HL-60 (cell line): ENCODE data around the gene DOHH.

Source experiments
- CTCF ChIP-seq: IDR thresholded peaks from one replicate; pipeline ENCODE4 v1.5.1; 2011; ENCODE audit warnings: low read length, control low read depth, inconsistent platforms; ENCODE audit not compliant: insufficient read depth
- GABPA ChIP-seq: IDR thresholded peaks from 2 replicates; pipeline ENCODE4 v1.6.1; 2012; ENCODE audit warnings: low read depth
- POLR2AphosphoS5 ChIP-seq: IDR thresholded peaks from 2 replicates; pipeline ENCODE4 v1.6.1; 2012; ENCODE audit warnings: low read depth
- REST ChIP-seq: IDR thresholded peaks from 2 replicates; pipeline ENCODE4 v1.6.1; 2012; ENCODE audit warnings: low read depth; ENCODE audit not compliant: insufficient replicate concordance
- SPI1 ChIP-seq: IDR thresholded peaks from 2 replicates; pipeline ENCODE4 v1.6.1; 2012; ENCODE audit warnings: low read depth, mild to moderate bottlenecking, borderline replicate concordance

- no peak for TF ChIP-seq CTCF
- no peak for TF ChIP-seq REST
- TF ChIP-seq SPI1 = no peak
- TF ChIP-seq GABPA = no peak
- TF ChIP-seq POLR2AphosphoS5 = no peak
These were observed 45.6 kb downstream of the DOHH start for GRCh38 chr19:3454656-3455392.
